Erythroblast (primary cell): ENCODE data around the gene SLC6A9.

ENCODE experiments used
- GATA1 ChIP-seq: IDR thresholded peaks from 2 replicates; pipeline ENCODE4 v1.6.1; 2011; ENCODE audit warnings: low read depth, mild to moderate bottlenecking, control low read depth, low read length, moderate library complexity
- POLR2A ChIP-seq: IDR thresholded peaks from 2 replicates; pipeline ENCODE4 v1.6.1; 2011; ENCODE audit warnings: mild to moderate bottlenecking, low read length

GRCh38 chr1:43982808-43983207 lies 48.5 kb downstream of the SLC6A9 start:
- TF ChIP-seq POLR2A (no peak), GATA1 (no peak)
